ENCODE measurements around the gene BRD7. TPM values are rescaled to one million over a fixed set of nuclear protein-coding genes. Genes with fewer than 3 reads are reported as not detected.

The BRD7 gene
- polyA plus RNA-seq, 2 of the 4 experiments (the other 2 are of a cell fraction), result 60.4 to 94.5 TPM

DNA sequence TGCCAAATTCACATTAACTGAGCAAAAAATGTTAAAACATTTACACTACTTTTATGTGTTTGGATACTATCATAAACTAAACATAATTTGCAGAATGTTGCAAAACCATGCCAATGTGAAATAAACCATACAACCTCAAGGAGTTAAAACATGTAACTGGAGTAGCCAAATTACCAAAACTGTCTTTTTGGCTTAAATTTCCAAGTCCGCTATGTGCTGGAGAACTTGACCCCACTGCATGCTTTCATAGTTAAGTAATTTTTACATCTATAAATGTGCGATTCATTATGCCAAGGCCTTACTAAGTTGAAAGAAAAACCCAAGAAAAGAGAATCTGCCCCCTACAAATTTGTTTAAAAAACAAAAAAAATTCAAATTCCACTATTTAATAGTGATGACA is 28.2 kb downstream of the BRD7 start (continued):
- no peak for TF ChIP-seq MAZ (IDR thresholded peaks at IDR 0.05; ENCODE audit: borderline replicate concordance, low read depth, low read length)
- TF ChIP-seq, protein P1, sequence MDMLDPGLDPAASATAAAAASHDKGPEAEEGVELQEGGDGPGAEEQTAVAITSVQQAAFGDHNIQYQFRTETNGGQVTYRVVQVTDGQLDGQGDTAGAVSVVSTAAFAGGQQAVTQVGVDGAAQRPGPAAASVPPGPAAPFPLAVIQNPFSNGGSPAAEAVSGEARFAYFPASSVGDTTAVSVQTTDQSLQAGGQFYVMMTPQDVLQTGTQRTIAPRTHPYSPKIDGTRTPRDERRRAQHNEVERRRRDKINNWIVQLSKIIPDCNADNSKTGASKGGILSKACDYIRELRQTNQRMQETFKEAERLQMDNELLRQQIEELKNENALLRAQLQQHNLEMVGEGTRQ (IDR thresholded peaks at IDR 0.05), result no peak

- FAIRE-seq, result no peak
- ATAC-seq, result no peak
- DNase-seq (ENCODE audit: low read depth in 1 of 2, low spot score in 1 of 2), result no peak
- POLR2A ChIA-PET, result no interaction called here
- 87% methylated on average over 8 of the region's 8 CpGs for WGBS (ENCODE audit: missing lambda C conversion rate)
- CTCF ChIA-PET, result interaction anchor here (1.3 to 2.6 kb wide), 3 partner anchors 12 to 66 kb away, joined by 3 to 7 read pairs (median 5); no protein-coding TSS in a partner anchor
- TF ChIP-seq TP53 (CRISPR knock-in tag; IDR thresholded peaks at IDR 0.05) (no peak), MAFK (IDR thresholded peaks at IDR 0.05; ENCODE audit: partially characterized antibody) (no peak), FOXS1 (CRISPR knock-in tag; IDR thresholded peaks at IDR 0.05) (no peak), ZSCAN20 (CRISPR knock-in tag; IDR thresholded peaks at IDR 0.05) (no peak), POLR2AphosphoS2 (conservative IDR thresholded peaks at IDR 0.05; ENCODE audit: low read length) (no peak)
- Histone ChIP-seq H3K4me3 (no peak overlapping the region), H3K27ac (no peak overlapping the region), H3K4me2 (no peak overlapping the region), H3K9me3 (no peaks in the 10 kb centered on the region), H3K4me1 (peaks cover 19% of the 10 kb centered on the region)
These were observed 30.2 kb downstream of the BRD7 start for GRCh38 chr16:50338371-50339231.

GRCh38 chr16:50336884-50337283 is 31.9 kb downstream of the BRD7 start:
- Histone ChIP-seq H3K4me1 (peaks cover 19% of the 10 kb centered on the region), H3K27ac (no peak overlapping the region), H3K4me3 (no peak overlapping the region), H3K9me3 (no peaks in the 10 kb centered on the region), H3K4me2 (no peak overlapping the region)
- no peak for ATAC-seq
- TF ChIP-seq, protein P2, sequence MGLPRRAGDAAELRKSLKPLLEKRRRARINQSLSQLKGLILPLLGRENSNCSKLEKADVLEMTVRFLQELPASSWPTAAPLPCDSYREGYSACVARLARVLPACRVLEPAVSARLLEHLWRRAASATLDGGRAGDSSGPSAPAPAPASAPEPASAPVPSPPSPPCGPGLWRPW (IDR thresholded peaks at IDR 0.05), result no peak
- TF ChIP-seq CEBPB (IDR thresholded peaks at IDR 0.05), result no peak
- no peak for TF ChIP-seq SREBF2 (IDR thresholded peaks at IDR 0.05)
- TF ChIP-seq TFCP2L1 (CRISPR knock-in tag; IDR thresholded peaks at IDR 0.05), result no peak
- no peak for TF ChIP-seq ZC3H11A (IDR thresholded peaks at IDR 0.05)
- TF ChIP-seq, protein P3, sequence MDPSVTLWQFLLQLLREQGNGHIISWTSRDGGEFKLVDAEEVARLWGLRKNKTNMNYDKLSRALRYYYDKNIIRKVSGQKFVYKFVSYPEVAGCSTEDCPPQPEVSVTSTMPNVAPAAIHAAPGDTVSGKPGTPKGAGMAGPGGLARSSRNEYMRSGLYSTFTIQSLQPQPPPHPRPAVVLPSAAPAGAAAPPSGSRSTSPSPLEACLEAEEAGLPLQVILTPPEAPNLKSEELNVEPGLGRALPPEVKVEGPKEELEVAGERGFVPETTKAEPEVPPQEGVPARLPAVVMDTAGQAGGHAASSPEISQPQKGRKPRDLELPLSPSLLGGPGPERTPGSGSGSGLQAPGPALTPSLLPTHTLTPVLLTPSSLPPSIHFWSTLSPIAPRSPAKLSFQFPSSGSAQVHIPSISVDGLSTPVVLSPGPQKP (IDR thresholded peaks at IDR 0.05; ENCODE audit: low read depth, low read length), result no peak
- no peak for TF ChIP-seq HOXA7 (CRISPR knock-in tag; IDR thresholded peaks at IDR 0.05)
- no peak for TF ChIP-seq JUN (IDR thresholded peaks at IDR 0.05)
- no peak for TF ChIP-seq HDAC2 (IDR thresholded peaks at IDR 0.05)
- TF ChIP-seq HOXB13 (CRISPR knock-in tag; IDR thresholded peaks at IDR 0.05; ENCODE audit: low read depth), result no peak
- DNase-seq (ENCODE audit: low read depth in 1 of 2, low spot score in 1 of 2), result no peak
- POLR2A ChIA-PET, result no interaction called here
- CTCF ChIA-PET, result no interaction called here
- FAIRE-seq, result no peak
- 92% methylated on average over 1 of the region's 1 CpG for WGBS (ENCODE audit: missing lambda C conversion rate)

DNA sequence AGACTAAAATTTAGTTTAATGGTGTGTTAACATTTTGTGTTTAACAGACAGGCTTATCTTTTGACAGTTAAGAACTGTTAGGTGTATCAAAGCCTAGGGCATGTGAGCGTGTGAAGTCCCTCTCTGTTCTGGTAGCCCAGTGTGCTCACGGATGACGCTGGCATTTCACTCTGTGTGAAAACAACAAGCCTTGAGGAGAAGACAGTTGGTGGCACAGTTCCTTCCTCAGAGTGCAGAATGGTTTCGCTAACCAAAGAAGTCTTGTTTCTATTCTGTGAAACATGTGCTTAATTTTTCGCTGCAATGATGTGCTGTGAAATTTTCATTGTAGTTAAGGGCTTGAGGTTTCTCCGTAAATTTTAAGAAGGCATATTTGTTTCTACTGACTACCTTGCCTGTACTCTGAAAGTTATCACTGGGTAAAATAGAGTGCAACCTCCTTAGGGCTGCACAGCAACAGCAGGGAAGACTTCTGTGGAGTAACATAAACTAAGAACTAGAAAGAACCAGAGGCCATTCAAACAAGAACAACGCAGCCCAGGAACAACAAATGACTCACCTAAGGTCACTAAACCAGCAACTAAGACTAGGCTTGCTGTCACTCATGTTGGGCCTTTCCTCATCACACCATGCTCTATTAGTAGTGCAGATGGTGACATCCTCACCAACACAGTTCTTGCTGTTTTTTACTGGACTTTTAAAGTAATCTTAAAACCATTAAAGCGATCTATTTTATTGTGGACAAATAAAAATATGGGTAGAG is 33.4 kb downstream of the BRD7 start:
- Histone ChIP-seq H3K4me2 (no peak overlapping the region), H3K4me3 (no peak overlapping the region), H3K27ac (no peak overlapping the region), H3K4me1 (peaks cover 19% of the 10 kb centered on the region), H3K9me3 (no peaks in the 10 kb centered on the region)
- ATAC-seq (peak in 1 of 2 experiments; percentile 43; a peak in 2 of 6 replicates), DNase-seq (ENCODE audit: low read depth in 1 of 2, low spot score in 1 of 2) (no peak), FAIRE-seq (no peak)
- WGBS (ENCODE audit: missing lambda C conversion rate), result 83% methylated on average over 8 of the region's 8 CpGs
- POLR2A ChIA-PET, result no interaction called here
- TF ChIP-seq EHF (CRISPR knock-in tag; IDR thresholded peaks at IDR 0.05) (no peak), ZSCAN20 (CRISPR knock-in tag; IDR thresholded peaks at IDR 0.05) (no peak), SREBF2 (IDR thresholded peaks at IDR 0.05) (no peak)
- TF ChIP-seq, protein P4, sequence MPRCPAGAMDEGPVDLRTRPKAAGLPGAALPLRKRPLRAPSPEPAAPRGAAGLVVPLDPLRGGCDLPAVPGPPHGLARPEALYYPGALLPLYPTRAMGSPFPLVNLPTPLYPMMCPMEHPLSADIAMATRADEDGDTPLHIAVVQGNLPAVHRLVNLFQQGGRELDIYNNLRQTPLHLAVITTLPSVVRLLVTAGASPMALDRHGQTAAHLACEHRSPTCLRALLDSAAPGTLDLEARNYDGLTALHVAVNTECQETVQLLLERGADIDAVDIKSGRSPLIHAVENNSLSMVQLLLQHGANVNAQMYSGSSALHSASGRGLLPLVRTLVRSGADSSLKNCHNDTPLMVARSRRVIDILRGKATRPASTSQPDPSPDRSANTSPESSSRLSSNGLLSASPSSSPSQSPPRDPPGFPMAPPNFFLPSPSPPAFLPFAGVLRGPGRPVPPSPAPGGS (IDR thresholded peaks at IDR 0.05), result no peak
- CTCF ChIA-PET, result interaction anchor here (0.7 to 1.8 kb wide), 3 partner anchors 10 to 330 kb away, joined by 3 to 8 read pairs (median 3); no protein-coding TSS in a partner anchor

Measured in A549 (cell line).